Esophagus squamous epithelium (tissue), 5 donors: ENCODE results near the gene CAMTA1. TPM values are rescaled to one million over a fixed set of nuclear protein-coding genes. Genes with fewer than 3 reads are reported as not detected.

ENCODE experiments used
- DNase-seq: peaks from one replicate; lab custom pipeline; 2025; lab: John Stamatoyannopoulos, UW
- H3K27ac ChIP-seq, 4 donors: fragments of 200-600 bp; sonication (generic); one replicate each; pipeline ENCODE4 v1.5.1; 2016 to 2019; ENCODE audit warnings: mild to moderate bottlenecking in 1 of 4
- H3K27me3 ChIP-seq, 4 donors: fragments of 200-600 bp; sonication (generic); 1 replicate in 3 of 4; 2 replicates in 1 of 4; pipeline versions ENCODE4 v1.5.1 to v1.6.0; 2017 to 2021; ENCODE audit warnings: antibody characterized with exemption in 1 of 4
- H3K36me3 ChIP-seq, 3 donors: fragments of 200-600 bp; sonication (generic); one replicate each; pipeline ENCODE4 v1.5.1; 2016 to 2019
- H3K4me1 ChIP-seq, 3 donors: fragments of 200-600 bp; sonication (generic); one replicate each; pipeline ENCODE4 v1.5.1; 2017 to 2019
- H3K4me3 ChIP-seq, 4 donors: fragments of 200-600 bp; sonication (generic); 1 replicate in 3 of 4; 2 replicates in 1 of 4; pipeline ENCODE4 v1.5.1; 2016 to 2019; ENCODE audit warnings: mild to moderate bottlenecking in 2 of 4, moderate library complexity in 1 of 4
- H3K9me3 ChIP-seq, 3 donors: fragments of 200-600 bp; sonication (generic); one replicate each; pipeline ENCODE4 v1.5.1; 2016 to 2019
- POLR2A ChIP-seq, 4 donors: fragments of 450-650 bp; IDR thresholded peaks; one replicate each; pipeline ENCODE4 v1.6.1; 2017; ENCODE audit warnings: antibody characterized with exemption in 4 of 4, mild to moderate bottlenecking in 4 of 4, moderate library complexity in 3 of 4
- WGBS, 2 donors: methylation state at CpG; one replicate each; pipeline ENCODE4 v1.1.5; 2018; 5-methylcytosine and 5-hydroxymethylcytosine counted together
- intact Hi-C: fragments of 100-400 bp; cut with DNase I; formaldehyde crosslinking; loops from one replicate; pipeline ENCODE4 v1.15.0; 2022
- total RNA-seq, 4 donors: library from RNA; depleted of rRNA; stranded (reverse); fragments of >200 nt; gene quantifications; one replicate each; pipeline ENCODE4 v1.1.0, GENCODE V29; 2016
- TF ChIP-seq, protein P1 (sequence below), 6 experiments: fragments of 450-650 bp in 4 of 6; fragments of 200-600 bp in 2 of 6; sonication (generic) in 2 of 6; IDR thresholded peaks; one replicate each; pipeline ENCODE4 v1.5.1; 2016 to 2019; ENCODE audit warnings: antibody characterized with exemption in 6 of 6, mild to moderate bottlenecking in 4 of 6, moderate library complexity in 4 of 6
- donor health status: DM: yes; HTN: yes; CAD: no.

The CAMTA1 gene
- total RNA-seq, 4 donors from 2014 or later = 31.3 to 77.4 (median 45.9) TPM

DNA sequence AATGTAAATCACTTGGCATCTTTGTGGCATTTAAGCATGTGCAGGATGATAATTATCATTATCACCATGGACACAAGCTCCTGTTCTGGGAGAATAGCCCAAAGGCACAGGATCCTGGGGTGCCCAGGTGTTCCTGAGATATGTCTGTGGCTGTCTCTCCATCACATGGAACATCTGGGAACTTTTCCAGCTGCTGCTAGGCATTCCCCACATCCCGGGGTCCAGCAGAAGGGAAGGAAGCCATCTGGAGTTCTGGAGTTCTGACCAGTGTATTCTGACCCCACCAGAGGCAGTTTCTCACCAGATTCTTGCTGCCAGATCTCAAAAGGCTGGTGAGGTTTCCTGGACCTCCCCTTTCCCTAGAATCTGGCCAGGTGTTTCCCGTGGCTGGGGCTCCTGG is 726.1 kb downstream of the CAMTA1 start:
- Histone ChIP-seq H3K27ac (no peak overlapping the region), H3K27me3 (peaks cover 0 to 17% (median 0%) of the 10 kb centered on the region in 4 donors), H3K4me3 (no peak overlapping the region), H3K4me1 (peaks cover 0 to 9% (median 0%) of the 10 kb centered on the region in 3 donors), H3K9me3 (no peaks in the 10 kb centered on the region), H3K36me3 (no peaks in the 10 kb centered on the region)
- intact Hi-C loops = no loop called here
- TF ChIP-seq, protein P1, sequence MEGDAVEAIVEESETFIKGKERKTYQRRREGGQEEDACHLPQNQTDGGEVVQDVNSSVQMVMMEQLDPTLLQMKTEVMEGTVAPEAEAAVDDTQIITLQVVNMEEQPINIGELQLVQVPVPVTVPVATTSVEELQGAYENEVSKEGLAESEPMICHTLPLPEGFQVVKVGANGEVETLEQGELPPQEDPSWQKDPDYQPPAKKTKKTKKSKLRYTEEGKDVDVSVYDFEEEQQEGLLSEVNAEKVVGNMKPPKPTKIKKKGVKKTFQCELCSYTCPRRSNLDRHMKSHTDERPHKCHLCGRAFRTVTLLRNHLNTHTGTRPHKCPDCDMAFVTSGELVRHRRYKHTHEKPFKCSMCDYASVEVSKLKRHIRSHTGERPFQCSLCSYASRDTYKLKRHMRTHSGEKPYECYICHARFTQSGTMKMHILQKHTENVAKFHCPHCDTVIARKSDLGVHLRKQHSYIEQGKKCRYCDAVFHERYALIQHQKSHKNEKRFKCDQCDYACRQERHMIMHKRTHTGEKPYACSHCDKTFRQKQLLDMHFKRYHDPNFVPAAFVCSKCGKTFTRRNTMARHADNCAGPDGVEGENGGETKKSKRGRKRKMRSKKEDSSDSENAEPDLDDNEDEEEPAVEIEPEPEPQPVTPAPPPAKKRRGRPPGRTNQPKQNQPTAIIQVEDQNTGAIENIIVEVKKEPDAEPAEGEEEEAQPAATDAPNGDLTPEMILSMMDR (IDR thresholded peaks at IDR 0.05) = no peak
- no peak for TF ChIP-seq POLR2A (IDR thresholded peaks at IDR 0.05)
- DNase-seq = no peak
- 17% methylated on average over 2 of the region's 2 CpGs; no CpG with 5 or more reads in 1 of the 2 donors for WGBS, 2 donors

- intact Hi-C loops = no loop called here
- H3K27me3 ChIP-seq = peaks cover 0 to 23% (median 0%) of the 10 kb centered on the region in 4 donors
- peaks cover 0 to 9% (median 0%) of the 10 kb centered on the region in 3 donors for H3K4me1 ChIP-seq
- no peak for DNase-seq
- no peak for TF ChIP-seq POLR2A (IDR thresholded peaks at IDR 0.05)
- TF ChIP-seq, protein P1 (IDR thresholded peaks at IDR 0.05) = no peak
- no peak overlapping the region for H3K27ac ChIP-seq
- H3K9me3 ChIP-seq = no peaks in the 10 kb centered on the region
- no peak overlapping the region for H3K4me3 ChIP-seq
- no peaks in the 10 kb centered on the region for H3K36me3 ChIP-seq
- WGBS, 2 donors = 84 to 89% methylated on average over 6 to 10 of the region's 10 CpGs
Observed at GRCh38 chr1:7513081-7513480, 727.8 kb downstream of the CAMTA1 start.

- no peaks in the 10 kb centered on the region for H3K36me3 ChIP-seq
- 66 to 80% methylated on average over 3 of the region's 5 CpGs for WGBS, 2 donors
- H3K27me3 ChIP-seq = peaks cover 0 to 39% (median 0%) of the 10 kb centered on the region in 4 donors
- DNase-seq = no peak
- H3K27ac ChIP-seq = no peak overlapping the region
- H3K9me3 ChIP-seq = no peaks in the 10 kb centered on the region
- H3K4me1 ChIP-seq = no peaks in the 10 kb centered on the region
- no peak overlapping the region for H3K4me3 ChIP-seq
- intact Hi-C loops = no loop called here
- TF ChIP-seq, protein P1 (IDR thresholded peaks at IDR 0.05) = no peak
- TF ChIP-seq POLR2A (IDR thresholded peaks at IDR 0.05) = no peak
Observed at GRCh38 chr1:7515175-7515574, 729.9 kb downstream of the CAMTA1 start.

DNA sequence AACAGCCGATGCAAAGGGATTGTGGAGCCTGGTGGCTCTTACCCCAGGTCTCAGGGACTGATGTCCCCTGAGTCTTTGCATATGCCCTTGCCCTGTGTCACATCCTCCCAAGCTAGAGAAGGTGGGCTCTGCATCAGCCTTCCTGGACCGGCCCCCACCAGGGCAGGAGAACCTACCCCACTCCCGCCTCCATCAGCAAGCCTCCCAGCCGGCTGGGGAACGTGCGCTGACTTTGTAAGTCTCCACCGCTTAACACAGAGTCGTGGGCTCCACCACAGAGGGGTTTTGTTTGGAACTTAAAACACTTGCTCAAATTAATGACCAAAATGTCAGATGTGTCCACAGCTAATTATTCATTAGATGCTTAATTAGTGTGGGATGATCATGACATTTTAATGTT is 730.6 kb downstream of the CAMTA1 start:
- no peak for DNase-seq
- peaks cover 0 to 39% (median 0%) of the 10 kb centered on the region in 4 donors for H3K27me3 ChIP-seq
- TF ChIP-seq POLR2A (IDR thresholded peaks at IDR 0.05) = no peak
- TF ChIP-seq, protein P1 (IDR thresholded peaks at IDR 0.05) = no peak

GRCh38 chr1:7516341-7516740 is 731.1 kb downstream of the CAMTA1 start:
- Histone ChIP-seq H3K36me3 (no peaks in the 10 kb centered on the region), H3K4me1 (no peaks in the 10 kb centered on the region), H3K4me3 (no peak overlapping the region), H3K9me3 (no peaks in the 10 kb centered on the region), H3K27ac (no peak overlapping the region), H3K27me3 (peaks cover 0 to 38% (median 0%) of the 10 kb centered on the region in 4 donors)
- TF ChIP-seq, protein P1 (IDR thresholded peaks at IDR 0.05) = no peak
- TF ChIP-seq POLR2A (IDR thresholded peaks at IDR 0.05) = no peak
- intact Hi-C loops = no loop called here
- WGBS, 2 donors = 37 to 50% methylated on average over 2 to 3 of the region's 4 CpGs
- DNase-seq = no peak

More for the DNA sequence above, 730.6 kb downstream of the CAMTA1 start:
- H3K27ac ChIP-seq = no peak overlapping the region
- no peak overlapping the region for H3K4me3 ChIP-seq
- H3K4me1 ChIP-seq = no peaks in the 10 kb centered on the region
- 80 to 100% methylated on average over 2 to 8 of the region's 8 CpGs for WGBS, 2 donors
- H3K36me3 ChIP-seq = no peaks in the 10 kb centered on the region
- intact Hi-C loops = no loop called here
- no peaks in the 10 kb centered on the region for H3K9me3 ChIP-seq
